K562 (cell line): Measurements from ENCODE around the gene MBNL2.

Experiments
- CCAR2 ChIP-seq: fragments of 200-400 bp; formaldehyde crosslinking; IDR thresholded peaks from 2 replicates; pipeline ENCODE4 v1.6.1; 2017; ENCODE audit warnings: mild to moderate bottlenecking, low read depth, low read length
- LARP7 ChIP-seq: fragments of 450-650 bp; IDR thresholded peaks from 2 replicates; pipeline ENCODE4 v1.6.1; 2016
- NFIC ChIP-seq: fragments of 450-650 bp; IDR thresholded peaks from 2 replicates; pipeline ENCODE4 v1.6.1; 2017; ENCODE audit warnings: mild to moderate bottlenecking, inconsistent platforms
- POLR2A ChIP-seq: fragments of 450-650 bp; conservative IDR thresholded peaks from 2 replicates; pipeline ENCODE4 v1.6.1; 2016
- ZNF124 ChIP-seq: sonication (generic); formaldehyde crosslinking; IDR thresholded peaks from 2 replicates; pipeline ENCODE4 v1.8.1; 2022; ENCODE audit warnings: missing genetic modification reagents
- ZNF253 ChIP-seq: fragments of 250-450 bp; sonication (Bioruptor Pico); conservative IDR thresholded peaks from 2 replicates; pipeline ENCODE4 v1.6.1; 2021; ENCODE audit warnings: mild to moderate bottlenecking
- TF ChIP-seq, protein P1 (sequence below): fragments of 450-650 bp; formaldehyde crosslinking; IDR thresholded peaks from 2 replicates; pipeline ENCODE4 v1.4.0; 2022; ENCODE audit warnings: missing genetic modification characterization
- TF ChIP-seq, protein P2 (sequence below), 3 experiments: IDR thresholded peaks in 2 of 3; conservative IDR thresholded peaks in 1 of 3; 2 replicates each; pipeline ENCODE4 v1.5.1; 2011 to 2012; ENCODE audit warnings: low read length in 3 of 3, mild to moderate bottlenecking in 3 of 3, control low read depth in 2 of 3, improper control_type of control experiment in 1 of 3, inconsistent platforms in 1 of 3, low read depth in 1 of 3, mixed read lengths in 1 of 3, moderate library complexity in 1 of 3; ENCODE audit not compliant: insufficient read depth in 2 of 3
- TF ChIP-seq, protein P3 (sequence below): fragments of 450-650 bp; IDR thresholded peaks from one replicate; pipeline ENCODE4 v1.6.1; 2018; ENCODE audit warnings: mild to moderate bottlenecking, moderate library complexity; ENCODE audit not compliant: partially characterized antibody
- TF ChIP-seq, protein P4 (sequence below): fragments of 450-650 bp; IDR thresholded peaks from 2 replicates; pipeline ENCODE4 v1.6.1; 2016; ENCODE audit warnings: low read depth

DNA sequence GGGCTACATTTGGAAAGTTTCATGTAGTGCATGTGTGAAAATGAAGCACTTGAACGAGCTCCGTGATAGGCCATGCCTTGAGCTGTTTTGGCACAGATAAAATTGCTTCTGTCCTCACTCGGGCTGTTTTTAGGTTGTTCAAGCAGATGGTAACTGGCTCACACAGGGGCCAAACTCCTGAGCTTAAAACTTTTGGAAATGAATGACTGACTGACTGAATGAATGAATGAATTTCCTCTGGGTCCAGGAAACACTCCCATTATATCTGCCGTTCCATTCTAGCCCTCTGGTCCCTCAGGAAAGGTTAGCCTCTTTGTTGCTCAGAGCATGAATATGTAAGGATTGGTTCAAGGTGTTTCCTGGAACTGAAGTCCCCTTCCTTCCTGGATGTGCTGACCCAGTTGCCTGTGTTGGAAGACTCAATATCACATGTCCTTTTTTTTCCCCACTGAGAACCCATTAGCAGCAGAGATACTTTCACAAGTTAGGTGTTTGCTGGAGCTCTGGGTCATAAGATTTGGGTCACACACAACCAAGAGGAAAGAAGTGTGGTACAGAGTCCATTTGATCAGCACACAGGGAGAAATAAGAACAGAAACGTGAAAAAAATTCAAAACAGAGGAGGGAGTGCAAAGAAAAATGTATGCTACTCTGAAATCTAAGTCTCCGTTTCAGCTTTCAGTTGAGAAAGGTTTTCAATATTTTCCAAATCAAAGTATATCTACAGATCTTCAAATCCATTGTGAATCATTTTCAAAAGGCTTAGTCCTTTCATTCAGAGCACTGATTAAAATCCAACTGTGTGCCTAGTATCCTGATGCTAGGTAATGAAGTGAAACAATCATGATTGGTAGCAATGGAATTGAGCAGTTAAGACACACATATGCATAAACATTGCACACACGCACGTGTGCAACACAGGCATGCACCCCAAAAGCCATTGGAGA lies 18.9 kb downstream of the MBNL2 start:
- TF ChIP-seq, protein P1, sequence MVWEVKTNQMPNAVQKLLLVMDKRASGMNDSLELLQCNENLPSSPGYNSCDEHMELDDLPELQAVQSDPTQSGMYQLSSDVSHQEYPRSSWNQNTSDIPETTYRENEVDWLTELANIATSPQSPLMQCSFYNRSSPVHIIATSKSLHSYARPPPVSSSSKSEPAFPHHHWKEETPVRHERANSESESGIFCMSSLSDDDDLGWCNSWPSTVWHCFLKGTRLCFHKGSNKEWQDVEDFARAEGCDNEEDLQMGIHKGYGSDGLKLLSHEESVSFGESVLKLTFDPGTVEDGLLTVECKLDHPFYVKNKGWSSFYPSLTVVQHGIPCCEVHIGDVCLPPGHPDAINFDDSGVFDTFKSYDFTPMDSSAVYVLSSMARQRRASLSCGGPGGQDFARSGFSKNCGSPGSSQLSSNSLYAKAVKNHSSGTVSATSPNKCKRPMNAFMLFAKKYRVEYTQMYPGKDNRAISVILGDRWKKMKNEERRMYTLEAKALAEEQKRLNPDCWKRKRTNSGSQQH (CRISPR knock-in tag): no peak
- TF ChIP-seq CCAR2 (no peak), ZNF124 (no peak), NFIC (no peak), ZNF253 (CRISPR knock-in tag) (no peak), POLR2A (no peak), LARP7 (no peak)
- TF ChIP-seq, protein P2, sequence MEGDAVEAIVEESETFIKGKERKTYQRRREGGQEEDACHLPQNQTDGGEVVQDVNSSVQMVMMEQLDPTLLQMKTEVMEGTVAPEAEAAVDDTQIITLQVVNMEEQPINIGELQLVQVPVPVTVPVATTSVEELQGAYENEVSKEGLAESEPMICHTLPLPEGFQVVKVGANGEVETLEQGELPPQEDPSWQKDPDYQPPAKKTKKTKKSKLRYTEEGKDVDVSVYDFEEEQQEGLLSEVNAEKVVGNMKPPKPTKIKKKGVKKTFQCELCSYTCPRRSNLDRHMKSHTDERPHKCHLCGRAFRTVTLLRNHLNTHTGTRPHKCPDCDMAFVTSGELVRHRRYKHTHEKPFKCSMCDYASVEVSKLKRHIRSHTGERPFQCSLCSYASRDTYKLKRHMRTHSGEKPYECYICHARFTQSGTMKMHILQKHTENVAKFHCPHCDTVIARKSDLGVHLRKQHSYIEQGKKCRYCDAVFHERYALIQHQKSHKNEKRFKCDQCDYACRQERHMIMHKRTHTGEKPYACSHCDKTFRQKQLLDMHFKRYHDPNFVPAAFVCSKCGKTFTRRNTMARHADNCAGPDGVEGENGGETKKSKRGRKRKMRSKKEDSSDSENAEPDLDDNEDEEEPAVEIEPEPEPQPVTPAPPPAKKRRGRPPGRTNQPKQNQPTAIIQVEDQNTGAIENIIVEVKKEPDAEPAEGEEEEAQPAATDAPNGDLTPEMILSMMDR (IDR thresholded peaks at IDR 0.05 in 2 of 3, conservative IDR thresholded peaks at IDR 0.05 in 1 of 3; ENCODE audit: insufficient read depth in 2 of 3, low read depth in 1 of 3, low read length in 3 of 3): no peak
- TF ChIP-seq, protein P3, sequence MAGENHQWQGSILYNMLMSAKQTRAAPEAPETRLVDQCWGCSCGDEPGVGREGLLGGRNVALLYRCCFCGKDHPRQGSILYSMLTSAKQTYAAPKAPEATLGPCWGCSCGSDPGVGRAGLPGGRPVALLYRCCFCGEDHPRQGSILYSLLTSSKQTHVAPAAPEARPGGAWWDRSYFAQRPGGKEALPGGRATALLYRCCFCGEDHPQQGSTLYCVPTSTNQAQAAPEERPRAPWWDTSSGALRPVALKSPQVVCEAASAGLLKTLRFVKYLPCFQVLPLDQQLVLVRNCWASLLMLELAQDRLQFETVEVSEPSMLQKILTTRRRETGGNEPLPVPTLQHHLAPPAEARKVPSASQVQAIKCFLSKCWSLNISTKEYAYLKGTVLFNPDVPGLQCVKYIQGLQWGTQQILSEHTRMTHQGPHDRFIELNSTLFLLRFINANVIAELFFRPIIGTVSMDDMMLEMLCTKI: no peak
- TF ChIP-seq, protein P4, sequence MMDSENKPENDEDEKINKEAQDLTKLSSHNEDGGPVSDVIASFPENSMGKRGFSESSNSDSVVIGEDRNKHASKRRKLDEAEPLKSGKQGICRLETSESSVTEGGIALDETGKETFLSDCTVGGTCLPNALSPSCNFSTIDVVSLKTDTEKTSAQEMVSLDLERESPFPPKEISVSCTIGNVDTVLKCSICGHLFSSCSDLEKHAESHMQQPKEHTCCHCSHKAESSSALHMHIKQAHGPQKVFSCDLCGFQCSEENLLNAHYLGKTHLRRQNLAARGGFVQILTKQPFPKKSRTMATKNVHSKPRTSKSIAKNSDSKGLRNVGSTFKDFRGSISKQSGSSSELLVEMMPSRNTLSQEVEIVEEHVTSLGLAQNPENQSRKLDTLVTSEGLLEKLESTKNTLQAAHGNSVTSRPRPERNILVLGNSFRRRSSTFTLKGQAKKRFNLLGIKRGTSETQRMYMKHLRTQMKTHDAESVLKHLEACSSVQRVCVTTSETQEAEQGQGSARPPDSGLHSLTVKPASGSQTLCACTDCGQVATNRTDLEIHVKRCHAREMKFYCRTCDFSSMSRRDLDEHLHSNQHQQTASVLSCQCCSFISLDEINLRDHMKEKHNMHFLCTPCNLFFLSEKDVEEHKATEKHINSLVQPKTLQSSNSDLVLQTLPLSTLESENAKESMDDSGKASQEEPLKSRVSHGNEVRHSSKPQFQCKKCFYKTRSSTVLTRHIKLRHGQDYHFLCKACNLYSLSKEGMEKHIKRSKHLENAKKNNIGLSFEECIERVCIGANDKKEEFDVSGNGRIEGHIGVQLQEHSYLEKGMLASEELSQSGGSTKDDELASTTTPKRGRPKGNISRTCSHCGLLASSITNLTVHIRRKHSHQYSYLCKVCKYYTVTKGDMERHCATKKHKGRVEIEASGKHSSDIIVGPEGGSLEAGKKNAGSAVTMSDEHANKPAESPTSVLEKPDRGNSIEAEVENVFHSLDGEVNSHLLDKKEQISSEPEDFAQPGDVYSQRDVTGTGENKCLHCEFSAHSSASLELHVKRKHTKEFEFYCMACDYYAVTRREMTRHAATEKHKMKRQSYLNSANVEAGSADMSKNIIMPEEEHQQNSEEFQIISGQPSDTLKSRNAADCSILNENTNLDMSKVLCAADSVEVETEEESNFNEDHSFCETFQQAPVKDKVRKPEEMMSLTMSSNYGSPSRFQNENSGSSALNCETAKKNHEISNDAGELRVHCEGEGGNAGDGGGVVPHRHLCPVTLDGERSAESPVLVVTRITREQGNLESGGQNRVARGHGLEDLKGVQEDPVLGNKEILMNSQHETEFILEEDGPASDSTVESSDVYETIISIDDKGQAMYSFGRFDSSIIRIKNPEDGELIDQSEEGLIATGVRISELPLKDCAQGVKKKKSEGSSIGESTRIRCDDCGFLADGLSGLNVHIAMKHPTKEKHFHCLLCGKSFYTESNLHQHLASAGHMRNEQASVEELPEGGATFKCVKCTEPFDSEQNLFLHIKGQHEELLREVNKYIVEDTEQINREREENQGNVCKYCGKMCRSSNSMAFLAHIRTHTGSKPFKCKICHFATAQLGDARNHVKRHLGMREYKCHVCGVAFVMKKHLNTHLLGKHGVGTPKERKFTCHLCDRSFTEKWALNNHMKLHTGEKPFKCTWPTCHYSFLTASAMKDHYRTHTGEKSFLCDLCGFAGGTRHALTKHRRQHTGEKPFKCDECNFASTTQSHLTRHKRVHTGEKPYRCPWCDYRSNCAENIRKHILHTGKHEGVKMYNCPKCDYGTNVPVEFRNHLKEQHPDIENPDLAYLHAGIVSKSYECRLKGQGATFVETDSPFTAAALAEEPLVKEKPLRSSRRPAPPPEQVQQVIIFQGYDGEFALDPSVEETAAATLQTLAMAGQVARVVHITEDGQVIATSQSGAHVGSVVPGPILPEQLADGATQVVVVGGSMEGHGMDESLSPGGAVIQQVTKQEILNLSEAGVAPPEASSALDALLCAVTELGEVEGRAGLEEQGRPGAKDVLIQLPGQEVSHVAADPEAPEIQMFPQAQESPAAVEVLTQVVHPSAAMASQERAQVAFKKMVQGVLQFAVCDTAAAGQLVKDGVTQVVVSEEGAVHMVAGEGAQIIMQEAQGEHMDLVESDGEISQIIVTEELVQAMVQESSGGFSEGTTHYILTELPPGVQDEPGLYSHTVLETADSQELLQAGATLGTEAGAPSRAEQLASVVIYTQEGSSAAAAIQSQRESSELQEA: no peak
